ENCODE measurements around the gene S100P.
"Not testable (repeated sequence)": the region's sequence is repeated elsewhere in the genome, so short reads cannot be mapped to it uniquely, and the experiment has no call there.

Gene S100P

GRCh38 chr4:6699903-6700302, 6.2 kb downstream of the S100P start:
- DNase-seq: no peak

- peak in 3 of 6 experiments; percentile 5 to 20 (median 11) for DNase-seq
These were observed 7.7 kb downstream of the S100P start for GRCh38 chr4:6701371-6701770.

GRCh38 chr4:6702761-6703160, 9.1 kb downstream of the S100P start:
- no peak for DNase-seq

GRCh38 chr4:6703786-6704185, 10.1 kb downstream of the S100P start:
- no peak for DNase-seq

- DNase-seq: no peak
These were observed 12.0 kb downstream of the S100P start for GRCh38 chr4:6705646-6706045.

GRCh38 chr4:6706173-6706572, 12.5 kb downstream of the S100P start:
- DNase-seq: no peak

GRCh38 chr4:6709230-6710114, 15.8 kb downstream of the S100P start, which contains the start of gene MRFAP1L1:
Gene MRFAP1L1 (minus strand): TSS chr4:6709865. CDS start chr4:6709629, 236 bp downstream.
- peak; percentile 90 to 97 (median 96) for DNase-seq

- no peak for DNase-seq
These were observed 16.6 kb downstream of the S100P start for GRCh38 chr4:6710282-6710681.

GRCh38 chr4:6710996-6711395, 17.3 kb downstream of the S100P start:
- no peak for DNase-seq

- DNase-seq: no peak
These were observed 21.3 kb downstream of the S100P start for GRCh38 chr4:6714954-6715353.

GRCh38 chr4:6715704-6716017, 22.0 kb downstream of the S100P start:
- DNase-seq: no peak

- DNase-seq: peak; percentile 81 to 94 (median 86)
These were observed 22.6 kb downstream of the S100P start, which contains the start of gene BLOC1S4 for GRCh38 chr4:6716018-6716911. Gene BLOC1S4 (plus strand): TSS chr4:6716174. CDS start chr4:6716210, 36 bp downstream.

- no peak for DNase-seq
These were observed 23.4 kb downstream of the S100P start for GRCh38 chr4:6716958-6717655.

GRCh38 chr4:6718932-6719610, 25.4 kb downstream of the S100P start:
- DNase-seq: no peak

GRCh38 chr4:6719611-6720179, 26.0 kb downstream of the S100P start:
- no peak for DNase-seq

- DNase-seq: peak; percentile 43 to 83 (median 73)
These were observed 26.6 kb downstream of the S100P start for GRCh38 chr4:6720202-6720699.

GRCh38 chr4:6721121-6721520, 27.4 kb downstream of the S100P start:
- no peak for DNase-seq

- DNase-seq: no peak
These were observed 29.2 kb downstream of the S100P start for GRCh38 chr4:6722891-6723290.

- no peak for DNase-seq
These were observed 30.2 kb downstream of the S100P start for GRCh38 chr4:6723851-6724250.

GRCh38 chr4:6724421-6725111, 30.9 kb downstream of the S100P start:
- DNase-seq: no peak

GRCh38 chr4:6725427-6725961, 31.8 kb downstream of the S100P start:
- DNase-seq: not testable (repeated sequence)

Data from stimulated activated naive CD4-positive, alpha-beta T cell (primary cell).